GM12878 (cell line): ENCODE data around the gene PHACTR3. TPM values are rescaled to one million over a fixed set of nuclear protein-coding genes. Genes with fewer than 3 reads are reported as not detected.

ENCODE experiments used
- ATAC-seq: fragments of 200-7000 bp; cut with Tn5 transposase; 3 replicates; pipeline ENCODE4 v1.9.1; 2020; ENCODE audit warnings: mild to moderate bottlenecking, moderate library complexity
- BruUV-seq: library from RNA; stranded (reverse); fragments of 400-500 nt; replicated peaks from 2 replicates; lab custom pipeline; 2021; lab: Mats Ljungman, UMichigan
- CTCF ChIA-PET: fragments of 300-600 bp; sonication (Branson Sonifier 250); formaldehyde crosslinking; extraction: SDS; loops from one replicate; lab custom pipeline; 2021; ENCODE audit warnings: inconsistent platforms; lab: Yijun Ruan, JAX
- POLR2A ChIA-PET: fragments of 350-600 bp; formaldehyde crosslinking; extraction: SDS; loops from one replicate; lab custom pipeline; 2021; ENCODE audit warnings: inconsistent platforms; lab: Charles Lee
- RAD21 ChIA-PET: fragments of 300-600 bp; sonication (Branson Sonifier 250); formaldehyde crosslinking; loops from one replicate; lab custom pipeline; 2023; ENCODE audit warnings: antibody characterized with exemption; ENCODE audit not compliant: unreplicated experiment; lab: Charles Lee
- SMC1A ChIA-PET: fragments of 300-600 bp; sonication (Branson Sonifier 250); formaldehyde crosslinking; loops from one replicate; lab custom pipeline; 2023; ENCODE audit not compliant: unreplicated experiment, uncharacterized antibody; lab: Charles Lee
- DNase-seq: peaks from one replicate; pipeline ENCODE4 v3.0.0-alpha.2; 2011; ENCODE audit warnings: low read depth, low spot score
- FAIRE-seq: peaks from 3 replicates; lab custom pipeline; 2011; peaks lifted over from hg19 to GRCh38; lab: Jason Lieb, UNC
- H2AFZ ChIP-seq: 2 replicates; pipeline ENCODE4 v1.6.0; 2011; ENCODE audit warnings: low read depth, low read length, control low read depth; ENCODE audit not compliant: control insufficient read depth
- H3K27ac ChIP-seq: 2 replicates; pipeline ENCODE4 v1.5.1; 2011; ENCODE audit warnings: control low read depth; ENCODE audit not compliant: control insufficient read depth, insufficient read depth
- H3K27me3 ChIP-seq, 2 experiments: replicated peaks in 1 of 2; 2 replicates each; pipeline versions ENCODE4 v1.6.0 to v1.6.1; 2011; ENCODE audit warnings: low read length in 1 of 2; ENCODE audit not compliant: control insufficient read depth in 2 of 2, insufficient read depth in 2 of 2
- H3K36me3 ChIP-seq, 2 experiments: 2 replicates each; pipeline ENCODE4 v1.5.1; 2011; ENCODE audit warnings: low read length in 1 of 2; ENCODE audit not compliant: control insufficient read depth in 2 of 2, insufficient read depth in 2 of 2
- H3K4me1 ChIP-seq: 2 replicates; pipeline ENCODE4 v1.6.1; 2011; ENCODE audit warnings: mild to moderate bottlenecking, low read length, moderate library complexity, mixed read lengths; ENCODE audit not compliant: control insufficient read depth, insufficient read depth
- H3K4me2 ChIP-seq: 2 replicates; pipeline ENCODE4 v1.6.0; 2011; ENCODE audit warnings: control low read depth; ENCODE audit not compliant: control insufficient read depth, insufficient read depth
- H3K4me3 ChIP-seq: fragments of 200-600 bp; sonication (generic); 2 replicates; pipeline ENCODE4 v1.5.1; 2016
- H3K79me2 ChIP-seq: 2 replicates; pipeline ENCODE4 v1.6.0; 2011; ENCODE audit warnings: low read length; ENCODE audit not compliant: control insufficient read depth, insufficient read depth
- H3K9ac ChIP-seq: 2 replicates; pipeline ENCODE4 v1.8.0; 2011; ENCODE audit warnings: low read length, control low read depth, mixed read lengths; ENCODE audit not compliant: control insufficient read depth, insufficient read depth
- H3K9me3 ChIP-seq: replicated peaks from 3 replicates; pipeline ENCODE4 v1.5.1; 2011; ENCODE audit warnings: mild to moderate bottlenecking, low read length; ENCODE audit not compliant: control insufficient read depth, insufficient read depth
- H4K20me1 ChIP-seq: 2 replicates; pipeline ENCODE4 v1.6.0; 2011; ENCODE audit not compliant: control insufficient read depth, insufficient read depth
- EP300 ChIP-seq, 2 experiments: fragments of 150-350 bp in 1 of 2; IDR thresholded peaks; 2 replicates each; pipeline ENCODE4 v1.6.1; 2011 to 2012; ENCODE audit warnings: low read depth in 2 of 2, low read length in 2 of 2, borderline replicate concordance in 1 of 2, improper control_type of control experiment in 1 of 2, inconsistent platforms in 1 of 2; ENCODE audit not compliant: control insufficient read depth in 1 of 2
- NFIC ChIP-seq: IDR thresholded peaks from 2 replicates; pipeline ENCODE4 v1.6.1; 2012; ENCODE audit warnings: low read depth, mild to moderate bottlenecking, inconsistent platforms, low read length, moderate library complexity
- ZBTB40 ChIP-seq: fragments of 450-650 bp; IDR thresholded peaks from 2 replicates; pipeline ENCODE4 v1.6.1; 2016; ENCODE audit warnings: mild to moderate bottlenecking, moderate library complexity, borderline replicate concordance
- WGBS: methylation state at CpG from one replicate; pipeline ENCODE4 v1.1.6; 2016; ENCODE audit warnings: low lambda C conversion rate; ENCODE audit not compliant: insufficient replicate concordance, insufficient coverage; ENCODE audit errors: missing lambda C conversion rate; 5-methylcytosine and 5-hydroxymethylcytosine counted together
- in situ Hi-C: fragments of 300-500 bp; cut with MboI; formaldehyde crosslinking; loops from 9 replicates; pipeline ENCODE4 v1.14.3; 2018; ENCODE audit warnings: mixed read lengths
- intact Hi-C: fragments of 100-400 bp; cut with micrococcal nuclease; formaldehyde crosslinking; loops from one replicate; pipeline ENCODE4 v1.14.2; 2022; ENCODE audit not compliant: unreplicated experiment
- polyA plus RNA-seq, 11 experiments: library from polyadenylated mRNA; depleted of rRNA in 4 of 11; unstranded in 6 of 11; stranded (reverse) in 5 of 11; fragments of >200 nt; fragmentation: Nextera tagmentation in 4 of 11; fragmentation: Illumina TruSeq in 1 of 11; extraction: Ambion mirVana in 4 of 11; extraction: Trizol in 1 of 11; gene quantifications; 1 replicate in 1 of 11; 2 replicates in 10 of 11; pipeline versions ENCODE4 v1.2.1 to v1.2.3, GENCODE V29; 2011 to 2016; ENCODE audit warnings: inconsistent platforms in 2 of 11, missing spikeins in 2 of 11, low read depth in 1 of 11
- total RNA-seq, 4 experiments: library from RNA; depleted of rRNA in 3 of 4; stranded (reverse); fragments of >200 nt in 3 of 4; fragmentation: Illumina TruSeq in 1 of 4; extraction: Trizol in 1 of 4; gene quantifications; 2 replicates each; pipeline versions ENCODE4 v1.2.1 to v1.2.3, GENCODE V29; 2013 to 2021
- TF ChIP-seq, protein P1 (sequence below): fragments of 450-650 bp; IDR thresholded peaks from 2 replicates; pipeline ENCODE4 v1.6.1; 2016; ENCODE audit warnings: mild to moderate bottlenecking
- TF ChIP-seq, protein P2 (sequence below): IDR thresholded peaks from 2 replicates; pipeline ENCODE4 v1.6.1; 2011; ENCODE audit warnings: low read depth, mild to moderate bottlenecking, low read length, moderate library complexity, borderline replicate concordance; ENCODE audit errors: extremely low read depth
- TF ChIP-seq, protein P3 (sequence below): IDR thresholded peaks from 2 replicates; pipeline ENCODE4 v1.6.1; 2011; ENCODE audit warnings: low read depth, low read length, improper control_type of control experiment, borderline replicate concordance

PHACTR3 gene
- total and polyA plus RNA-seq, 10 of the 15 experiments (the other 5 are each of a cell fraction or from before 2014, with no cell fraction given) = 0.17 to 2.7 (median 0.27) TPM; not detected in 1

DNA sequence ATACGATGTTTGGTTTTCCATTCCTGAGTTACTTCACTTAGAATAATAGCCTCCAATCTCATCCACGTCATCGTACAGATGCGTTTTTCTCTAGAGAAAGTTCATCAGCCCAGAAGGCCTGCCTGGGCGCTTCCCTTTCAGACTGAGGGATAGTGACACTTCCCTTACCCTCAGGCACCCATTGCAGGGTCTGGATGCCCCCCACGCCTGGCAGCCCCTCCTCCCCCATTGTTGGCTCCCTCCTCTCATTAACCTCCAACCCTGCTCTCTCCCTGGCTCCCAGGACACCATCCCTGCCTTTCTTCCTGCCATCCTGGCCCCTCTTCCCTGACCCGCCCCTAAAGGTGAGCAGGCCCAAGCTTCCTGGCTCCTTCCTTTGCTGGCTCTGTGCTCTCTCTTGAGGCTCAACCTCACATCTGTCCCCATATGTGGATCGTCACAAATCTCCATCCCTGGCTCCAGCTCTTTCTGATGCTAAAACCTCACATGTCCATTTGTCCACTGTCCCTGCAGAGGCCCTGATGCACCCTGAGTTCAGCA lies 183.9 kb downstream of the PHACTR3 start:
- no peak for ATAC-seq
- Histone ChIP-seq H3K27ac (no peak overlapping the region), H2AFZ (no peak overlapping the region), H4K20me1 (no peaks in the 10 kb centered on the region), H3K4me3 (no peak overlapping the region), H3K4me2 (no peak overlapping the region), H3K79me2 (no peaks in the 10 kb centered on the region), H3K36me3 (no peaks in the 10 kb centered on the region), H3K9ac (no peak overlapping the region), H3K9me3 (no peaks in the 10 kb centered on the region; the same call in 2 of the 3 replicates), H3K27me3 (no peaks in the 10 kb centered on the region), H3K4me1 (no peaks in the 10 kb centered on the region)
- no peak for FAIRE-seq
- ChIA-PET CTCF (interaction anchor here (8.4 kb wide), 1 partner anchor 62 kb away, joined by 174 read pairs; no protein-coding TSS in a partner anchor), POLR2A (no interaction called here), SMC1A (interaction anchor here (0.9 to 1.5 kb wide), 2 partner anchors 14 to 63 kb away, joined by 3 to 4 read pairs; no protein-coding TSS in a partner anchor), RAD21 (no interaction called here)
- DNase-seq = no peak
- in situ Hi-C loops (loop anchor here (25.0 kb wide), 1 partner anchor 1549 kb away; no protein-coding TSS in a partner anchor), intact Hi-C loops (no loop called here)
- TF ChIP-seq, protein P1, sequence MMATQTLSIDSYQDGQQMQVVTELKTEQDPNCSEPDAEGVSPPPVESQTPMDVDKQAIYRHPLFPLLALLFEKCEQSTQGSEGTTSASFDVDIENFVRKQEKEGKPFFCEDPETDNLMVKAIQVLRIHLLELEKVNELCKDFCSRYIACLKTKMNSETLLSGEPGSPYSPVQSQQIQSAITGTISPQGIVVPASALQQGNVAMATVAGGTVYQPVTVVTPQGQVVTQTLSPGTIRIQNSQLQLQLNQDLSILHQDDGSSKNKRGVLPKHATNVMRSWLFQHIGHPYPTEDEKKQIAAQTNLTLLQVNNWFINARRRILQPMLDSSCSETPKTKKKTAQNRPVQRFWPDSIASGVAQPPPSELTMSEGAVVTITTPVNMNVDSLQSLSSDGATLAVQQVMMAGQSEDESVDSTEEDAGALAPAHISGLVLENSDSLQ = no peak
- TF ChIP-seq, protein P2, sequence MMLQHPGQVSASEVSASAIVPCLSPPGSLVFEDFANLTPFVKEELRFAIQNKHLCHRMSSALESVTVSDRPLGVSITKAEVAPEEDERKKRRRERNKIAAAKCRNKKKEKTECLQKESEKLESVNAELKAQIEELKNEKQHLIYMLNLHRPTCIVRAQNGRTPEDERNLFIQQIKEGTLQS = no peak
- 22% methylated on average over 7 of the region's 8 CpGs for WGBS
- no TSS peak for BruUV-seq

DNA sequence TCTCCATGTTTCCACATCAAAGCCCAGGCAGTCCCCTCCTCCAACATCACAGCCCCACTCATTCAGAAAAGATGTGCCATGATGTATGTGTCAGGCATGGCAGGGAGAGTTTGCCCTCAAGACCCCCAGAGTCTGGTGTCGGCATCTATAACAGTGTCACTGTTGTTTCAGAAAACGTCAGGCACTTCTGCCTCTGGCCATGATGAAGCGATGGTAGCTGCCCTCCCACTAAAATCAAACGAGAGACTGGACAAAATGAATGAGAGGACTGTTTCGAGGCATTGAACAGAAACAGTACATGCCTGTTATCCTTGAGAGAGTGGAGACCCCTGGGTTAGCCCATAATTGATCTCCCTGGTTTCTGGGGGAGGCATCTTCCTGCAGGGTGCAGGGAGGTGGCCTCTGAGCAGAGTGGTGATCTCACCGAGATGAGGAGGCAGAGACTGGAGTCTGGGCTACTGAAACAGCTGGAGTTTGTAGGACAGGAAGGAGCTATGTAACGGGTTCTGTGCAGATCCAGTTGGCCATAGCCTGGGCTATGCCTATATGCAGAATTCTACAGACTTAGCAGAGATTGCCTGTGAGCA lies 184.6 kb downstream of the PHACTR3 start:
- Histone ChIP-seq H2AFZ (no peak overlapping the region), H3K27ac (no peak overlapping the region), H3K4me1 (no peaks in the 10 kb centered on the region), H3K4me2 (no peak overlapping the region), H3K4me3 (no peak overlapping the region), H3K9me3 (no peaks in the 10 kb centered on the region; the same call in 2 of the 3 replicates), H3K27me3 (no peaks in the 10 kb centered on the region), H4K20me1 (no peaks in the 10 kb centered on the region), H3K9ac (no peak overlapping the region), H3K79me2 (no peaks in the 10 kb centered on the region), H3K36me3 (no peaks in the 10 kb centered on the region)
- intact Hi-C loops = no loop called here
- ChIA-PET SMC1A (interaction anchor here (0.9 to 1.5 kb wide), 2 partner anchors 14 to 63 kb away, joined by 3 to 4 read pairs; no protein-coding TSS in a partner anchor), POLR2A (no interaction called here), CTCF (no interaction called here), RAD21 (no interaction called here)
- WGBS = 21% methylated on average over 7 of the region's 7 CpGs
- in situ Hi-C loops = loop anchor here (25.0 kb wide), 1 partner anchor 1548 kb away; no protein-coding TSS in a partner anchor
- DNase-seq = no peak
- FAIRE-seq = no peak
- no TSS peak for BruUV-seq
- ATAC-seq = no peak
- no peak for TF ChIP-seq EP300 (IDR thresholded peaks at IDR 0.05; ENCODE audit: borderline replicate concordance in 1 of 2, control insufficient read depth in 1 of 2, low read depth in 2 of 2, low read length in 2 of 2)
- no peak for TF ChIP-seq ZBTB40
- no peak for TF ChIP-seq NFIC
- TF ChIP-seq, protein P3, sequence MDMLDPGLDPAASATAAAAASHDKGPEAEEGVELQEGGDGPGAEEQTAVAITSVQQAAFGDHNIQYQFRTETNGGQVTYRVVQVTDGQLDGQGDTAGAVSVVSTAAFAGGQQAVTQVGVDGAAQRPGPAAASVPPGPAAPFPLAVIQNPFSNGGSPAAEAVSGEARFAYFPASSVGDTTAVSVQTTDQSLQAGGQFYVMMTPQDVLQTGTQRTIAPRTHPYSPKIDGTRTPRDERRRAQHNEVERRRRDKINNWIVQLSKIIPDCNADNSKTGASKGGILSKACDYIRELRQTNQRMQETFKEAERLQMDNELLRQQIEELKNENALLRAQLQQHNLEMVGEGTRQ = no peak
